Body of pancreas (tissue), 4 donors: Measurements from ENCODE around the gene PMF1. TPM values are rescaled to one million over a fixed set of nuclear protein-coding genes. Genes with fewer than 3 reads are reported as not detected.
"Not testable (repeated sequence)": the region's sequence is repeated elsewhere in the genome, so short reads cannot be mapped to it uniquely, and the experiment has no call there.

Source experiments
- ATAC-seq: fragments of 150-250 bp; one replicate; pipeline ENCODE4 v1.9.1; 2016
- DNase-seq, 4 donors: peaks; one replicate each; pipeline ENCODE4 v3.0.0-alpha.2; 2019
- H3K27ac ChIP-seq, 4 donors: fragments of 200-600 bp; sonication (generic); 1 replicate in 3 of 4; 2 replicates in 1 of 4; pipeline versions ENCODE4 v1.5.1 to v1.6.1; 2016 to 2019; ENCODE audit warnings: mild to moderate bottlenecking in 1 of 4, mixed read lengths in 1 of 4, moderate library complexity in 1 of 4
- H3K27me3 ChIP-seq, 2 donors: fragments of 200-600 bp; sonication (generic); one replicate each; pipeline ENCODE4 v1.6.0; 2016; ENCODE audit warnings: mild to moderate bottlenecking in 1 of 2
- H3K36me3 ChIP-seq, 2 donors: fragments of 200-600 bp; sonication (generic); replicated peaks in 1 of 2; 2 replicates each; pipeline ENCODE4 v1.5.1; 2016; ENCODE audit warnings: low read depth in 2 of 2; ENCODE audit not compliant: insufficient read depth in 1 of 2
- H3K4me1 ChIP-seq: fragments of 200-600 bp; sonication (generic); one replicate; pipeline ENCODE4 v1.6.0; 2016
- H3K4me3 ChIP-seq, 2 donors: fragments of 200-600 bp; sonication (generic); 1 replicate in 1 of 2; 2 replicates in 1 of 2; pipeline ENCODE4 v1.5.1; 2016 to 2019
- H3K9me3 ChIP-seq, 3 donors: fragments of 200-600 bp; sonication (generic); 1 replicate in 2 of 3; 2 replicates in 1 of 3; pipeline ENCODE4 v1.5.1; 2016
- CTCF ChIP-seq, 7 experiments: fragments of 450-650 bp in 4 of 7; fragments of 200-600 bp in 3 of 7; sonication (generic) in 3 of 7; IDR thresholded peaks; one replicate each; pipeline ENCODE4 v1.5.1; 2016 to 2019; ENCODE audit warnings: antibody characterized with exemption in 7 of 7
- POLR2A ChIP-seq, 3 donors: fragments of 450-650 bp; IDR thresholded peaks; one replicate each; pipeline ENCODE4 v1.6.1; 2016; ENCODE audit warnings: antibody characterized with exemption in 3 of 3, mild to moderate bottlenecking in 2 of 3
- WGBS, 2 donors: methylation state at CpG; one replicate each; pipeline ENCODE4 v1.1.5; 2017; 5-methylcytosine and 5-hydroxymethylcytosine counted together
- intact Hi-C: fragments of 100-400 bp; cut with DNase I; formaldehyde crosslinking; loops from one replicate; pipeline ENCODE4 v1.15.1; 2023
- total RNA-seq, 2 donors: library from RNA; depleted of rRNA; stranded (reverse); fragments of >200 nt; gene quantifications; one replicate each; pipeline ENCODE4 v1.1.0, GENCODE V29; 2016

Gene PMF1
- total RNA-seq, 2 donors from 2014 or later: 37.6 to 43.1 TPM

- TF ChIP-seq CTCF (IDR thresholded peaks at IDR 0.05): no peak
- TF ChIP-seq POLR2A (IDR thresholded peaks at IDR 0.05): no peak
- Histone ChIP-seq H3K27ac (no peak overlapping the region), H3K27me3 (no peaks in the 10 kb centered on the region), H3K4me1 (no peaks in the 10 kb centered on the region), H3K9me3 (no peaks in the 10 kb centered on the region), H3K36me3 (no peaks in the 10 kb centered on the region), H3K4me3 (no peak overlapping the region)
- intact Hi-C loops: no loop called here
- ATAC-seq (no peak), DNase-seq (no peak)
- WGBS, 2 donors: 72 to 86% methylated on average over 8 to 9 of the region's 9 CpGs
These were observed 39.9 kb upstream of the PMF1 start for GRCh38 chr1:156172696-156173470.

GRCh38 chr1:156176610-156177210 lies 36.1 kb upstream of the PMF1 start:
- no peaks in the 10 kb centered on the region for H3K36me3 ChIP-seq
- TF ChIP-seq CTCF (IDR thresholded peaks at IDR 0.05) (no peak), POLR2A (IDR thresholded peaks at IDR 0.05) (no peak)
- H3K9me3 ChIP-seq: no peaks in the 10 kb centered on the region
- no peak overlapping the region for H3K27ac ChIP-seq
- peaks cover 4% of the 10 kb centered on the region for H3K4me1 ChIP-seq
- WGBS, 2 donors: 80 to 81% methylated on average over 1 to 12 of the region's 12 CpGs
- no peak for DNase-seq
- intact Hi-C loops: no loop called here
- no peak overlapping the region for H3K4me3 ChIP-seq
- H3K27me3 ChIP-seq: no peaks in the 10 kb centered on the region
- ATAC-seq: no peak

GRCh38 chr1:156177919-156178654 lies 34.7 kb upstream of the PMF1 start:
- 77 to 83% methylated on average over 7 of the region's 7 CpGs for WGBS, 2 donors
- H3K9me3 ChIP-seq: no peaks in the 10 kb centered on the region
- intact Hi-C loops: no loop called here
- H3K27me3 ChIP-seq: no peaks in the 10 kb centered on the region
- no peak for ATAC-seq
- no peaks in the 10 kb centered on the region for H3K36me3 ChIP-seq
- H3K27ac ChIP-seq: no peak overlapping the region
- H3K4me1 ChIP-seq: peaks cover 5% of the 10 kb centered on the region
- TF ChIP-seq CTCF (IDR thresholded peaks at IDR 0.05) (no peak), POLR2A (IDR thresholded peaks at IDR 0.05) (no peak)
- DNase-seq: no peak
- no peak overlapping the region for H3K4me3 ChIP-seq

- intact Hi-C loops: no loop called here
These were observed 32.3 kb upstream of the PMF1 start for GRCh38 chr1:156180471-156180870.

GRCh38 chr1:156181391-156181924 lies 31.3 kb upstream of the PMF1 start:
- H3K4me3 ChIP-seq, H3K27ac ChIP-seq, ATAC-seq, DNase-seq, H3K9me3 ChIP-seq, H3K36me3 ChIP-seq, H3K27me3 ChIP-seq, intact Hi-C loops: not testable (repeated sequence)
- WGBS, 2 donors: 42 to 54% methylated on average over 8 of the region's 8 CpGs
- peaks cover 16% of the 10 kb centered on the region for H3K4me1 ChIP-seq

More at GRCh38 chr1:156180471-156180870, 32.3 kb upstream of the PMF1 start:
- WGBS, 2 donors: 87 to 100% methylated on average over 2 to 3 of the region's 3 CpGs
- no peaks in the 10 kb centered on the region for H3K9me3 ChIP-seq
- no peaks in the 10 kb centered on the region for H3K36me3 ChIP-seq
- no peak overlapping the region for H3K27ac ChIP-seq
- no peaks in the 10 kb centered on the region for H3K27me3 ChIP-seq
- ATAC-seq: no peak
- H3K4me1 ChIP-seq: peaks cover 16% of the 10 kb centered on the region
- no peak for DNase-seq
- H3K4me3 ChIP-seq: no peak overlapping the region
- TF ChIP-seq POLR2A (IDR thresholded peaks at IDR 0.05): no peak
- TF ChIP-seq CTCF (IDR thresholded peaks at IDR 0.05): no peak

- WGBS, 2 donors: 74 to 75% methylated on average over 12 of the region's 12 CpGs
- H3K4me1 ChIP-seq: peaks cover 16% of the 10 kb centered on the region
- H3K36me3 ChIP-seq, DNase-seq, H3K27ac ChIP-seq, ATAC-seq, H3K9me3 ChIP-seq, intact Hi-C loops, H3K27me3 ChIP-seq, H3K4me3 ChIP-seq: not testable (repeated sequence)
These were observed 30.6 kb upstream of the PMF1 start for GRCh38 chr1:156182010-156182779.
